Measurements from ENCODE around the gene NUP188. TPM values are rescaled to one million over a fixed set of nuclear protein-coding genes. Genes with fewer than 3 reads are reported as not detected.
"Not testable (repeated sequence)": the region's sequence is repeated elsewhere in the genome, so short reads cannot be mapped to it uniquely, and the experiment has no call there.

NUP188 gene
- polyA plus RNA-seq, 1 donor (not counting 4 experiments of a cell fraction or from before 2014, with no cell fraction given): 31.1 TPM

GRCh38 chr9:128940946-128941755 lies 6.3 kb upstream of the NUP188 start:
- FAIRE-seq: no peak
- TF ChIP-seq, protein P1, sequence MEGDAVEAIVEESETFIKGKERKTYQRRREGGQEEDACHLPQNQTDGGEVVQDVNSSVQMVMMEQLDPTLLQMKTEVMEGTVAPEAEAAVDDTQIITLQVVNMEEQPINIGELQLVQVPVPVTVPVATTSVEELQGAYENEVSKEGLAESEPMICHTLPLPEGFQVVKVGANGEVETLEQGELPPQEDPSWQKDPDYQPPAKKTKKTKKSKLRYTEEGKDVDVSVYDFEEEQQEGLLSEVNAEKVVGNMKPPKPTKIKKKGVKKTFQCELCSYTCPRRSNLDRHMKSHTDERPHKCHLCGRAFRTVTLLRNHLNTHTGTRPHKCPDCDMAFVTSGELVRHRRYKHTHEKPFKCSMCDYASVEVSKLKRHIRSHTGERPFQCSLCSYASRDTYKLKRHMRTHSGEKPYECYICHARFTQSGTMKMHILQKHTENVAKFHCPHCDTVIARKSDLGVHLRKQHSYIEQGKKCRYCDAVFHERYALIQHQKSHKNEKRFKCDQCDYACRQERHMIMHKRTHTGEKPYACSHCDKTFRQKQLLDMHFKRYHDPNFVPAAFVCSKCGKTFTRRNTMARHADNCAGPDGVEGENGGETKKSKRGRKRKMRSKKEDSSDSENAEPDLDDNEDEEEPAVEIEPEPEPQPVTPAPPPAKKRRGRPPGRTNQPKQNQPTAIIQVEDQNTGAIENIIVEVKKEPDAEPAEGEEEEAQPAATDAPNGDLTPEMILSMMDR (optimal IDR thresholded peaks at IDR 0.05 in 1 of 3, IDR thresholded peaks at IDR 0.05 in 1 of 3, conservative IDR thresholded peaks at IDR 0.05 in 1 of 3; ENCODE audit: extremely low read depth in 1 of 3, insufficient read depth in 2 of 3, low read length in 3 of 3): no peak
- no peak for TF ChIP-seq EZH2 (IDR thresholded peaks at IDR 0.05; ENCODE audit: low read length)
- no peaks in the 10 kb centered on the region for H3K9me1 ChIP-seq (ENCODE audit: control insufficient read depth, extremely low read depth, insufficient read depth, low read length)
- dilution Hi-C loops (cut with MboI; ENCODE audit: extremely low pct_ligation_motif_present, low sequenced_read_pairs): no loop called here
- H3K27me3 ChIP-seq (ENCODE audit: control insufficient read depth, extremely low read depth, insufficient read depth, low read length): no peaks in the 10 kb centered on the region
- H3K4me1 ChIP-seq (ENCODE audit: control insufficient read depth, extremely low read depth, insufficient read depth, low read length): peaks cover 8% of the 10 kb centered on the region
- H4K20me1 ChIP-seq (ENCODE audit: control insufficient read depth, extremely low read depth, insufficient read depth, low read length): no peaks in the 10 kb centered on the region
- peaks cover 2 to 4% of the 10 kb centered on the region in 2 experiments for H3K36me3 ChIP-seq (ENCODE audit: control insufficient read depth in 2 of 2, extremely low read depth in 1 of 2, insufficient read depth in 2 of 2, low read length in 2 of 2)
- H3K9ac ChIP-seq (ENCODE audit: control insufficient read depth, extremely low read depth, insufficient read depth, low read length): no peak overlapping the region
- H3K79me2 ChIP-seq (ENCODE audit: control insufficient read depth, insufficient read depth, low read length): peaks cover 8% of the 10 kb centered on the region
- H3K9me3 ChIP-seq (ENCODE audit: control insufficient read depth, low read depth, low read length): no peaks in the 10 kb centered on the region
- no peak overlapping the region for H2AFZ ChIP-seq (ENCODE audit: control insufficient read depth, low read length)
- H3K27ac ChIP-seq (ENCODE audit: control insufficient read depth, insufficient read depth, low read length): no peak overlapping the region
- H3K4me3 ChIP-seq (ENCODE audit: control insufficient read depth in 2 of 3, extremely low read depth in 1 of 3, insufficient read depth in 2 of 3, low read depth in 1 of 3, low read length in 3 of 3): no peak overlapping the region
- DNase-seq (ENCODE audit: low read depth, low spot score): no peak
- H3K4me2 ChIP-seq (ENCODE audit: control insufficient read depth, extremely low read depth, insufficient read depth, low read depth, low read length): no peak overlapping the region

- TF ChIP-seq EZH2 (IDR thresholded peaks at IDR 0.05; ENCODE audit: low read length): no peak
- TF ChIP-seq, protein P1 (optimal IDR thresholded peaks at IDR 0.05 in 1 of 3, IDR thresholded peaks at IDR 0.05 in 1 of 3, conservative IDR thresholded peaks at IDR 0.05 in 1 of 3; ENCODE audit: extremely low read depth in 1 of 3, insufficient read depth in 2 of 3, low read length in 3 of 3): no peak
- H3K4me1 ChIP-seq (ENCODE audit: control insufficient read depth, extremely low read depth, insufficient read depth, low read length): peaks cover 9% of the 10 kb centered on the region
- no peak overlapping the region for H3K27ac ChIP-seq (ENCODE audit: control insufficient read depth, insufficient read depth, low read length)
- H3K9ac ChIP-seq (ENCODE audit: control insufficient read depth, extremely low read depth, insufficient read depth, low read length): no peak overlapping the region
- no peaks in the 10 kb centered on the region for H4K20me1 ChIP-seq (ENCODE audit: control insufficient read depth, extremely low read depth, insufficient read depth, low read length)
- peaks cover 2 to 5% of the 10 kb centered on the region in 2 experiments for H3K36me3 ChIP-seq (ENCODE audit: control insufficient read depth in 2 of 2, extremely low read depth in 1 of 2, insufficient read depth in 2 of 2, low read length in 2 of 2)
- no peak overlapping the region for H2AFZ ChIP-seq (ENCODE audit: control insufficient read depth, low read length)
- H3K4me3 ChIP-seq (ENCODE audit: control insufficient read depth in 2 of 3, extremely low read depth in 1 of 3, insufficient read depth in 2 of 3, low read depth in 1 of 3, low read length in 3 of 3): no peak overlapping the region
- no peaks in the 10 kb centered on the region for H3K9me1 ChIP-seq (ENCODE audit: control insufficient read depth, extremely low read depth, insufficient read depth, low read length)
- dilution Hi-C loops (cut with MboI; ENCODE audit: extremely low pct_ligation_motif_present, low sequenced_read_pairs): no loop called here
- no peaks in the 10 kb centered on the region for H3K27me3 ChIP-seq (ENCODE audit: control insufficient read depth, extremely low read depth, insufficient read depth, low read length)
- no peaks in the 10 kb centered on the region for H3K9me3 ChIP-seq (ENCODE audit: control insufficient read depth, low read depth, low read length)
- peaks cover 25% of the 10 kb centered on the region for H3K79me2 ChIP-seq (ENCODE audit: control insufficient read depth, insufficient read depth, low read length)
- no peak for FAIRE-seq
- no peak for DNase-seq (ENCODE audit: low read depth, low spot score)
- H3K4me2 ChIP-seq (ENCODE audit: control insufficient read depth, extremely low read depth, insufficient read depth, low read depth, low read length): no peak overlapping the region
Measured at GRCh38 chr9:128943832-128944620, 3.5 kb upstream of the NUP188 start.

DNA sequence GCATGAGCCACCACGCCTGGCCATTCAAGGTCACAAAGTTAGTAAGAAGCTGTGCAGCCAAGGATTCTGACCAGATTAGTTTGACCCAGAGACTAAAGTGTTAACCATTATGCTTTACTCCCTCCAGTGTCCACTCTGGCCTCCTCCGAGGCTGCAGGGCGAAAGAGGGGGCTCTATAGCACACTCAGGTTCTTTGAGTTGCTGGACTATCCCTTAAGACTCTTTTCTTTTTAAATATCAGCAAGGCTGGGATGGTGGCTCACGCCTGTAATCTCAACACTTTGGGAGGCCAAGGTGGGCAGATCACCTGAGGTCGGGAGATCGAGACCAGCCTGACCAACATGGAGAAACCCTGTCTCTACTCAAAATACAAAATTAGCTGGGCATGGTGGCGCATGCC lies 2.5 kb upstream of the NUP188 start:
- H3K9ac ChIP-seq (ENCODE audit: control insufficient read depth, extremely low read depth, insufficient read depth, low read length); H3K4me2 ChIP-seq (ENCODE audit: control insufficient read depth, extremely low read depth, insufficient read depth, low read depth, low read length); H3K4me3 ChIP-seq (ENCODE audit: control insufficient read depth in 2 of 3, extremely low read depth in 1 of 3, insufficient read depth in 2 of 3, low read depth in 1 of 3, low read length in 3 of 3); H3K9me3 ChIP-seq (ENCODE audit: control insufficient read depth, low read depth, low read length); H2AFZ ChIP-seq (ENCODE audit: control insufficient read depth, low read length); H3K36me3 ChIP-seq (ENCODE audit: control insufficient read depth in 2 of 2, extremely low read depth in 1 of 2, insufficient read depth in 2 of 2, low read length in 2 of 2); H3K27me3 ChIP-seq (ENCODE audit: control insufficient read depth, extremely low read depth, insufficient read depth, low read length); H3K9me1 ChIP-seq (ENCODE audit: control insufficient read depth, extremely low read depth, insufficient read depth, low read length); FAIRE-seq; H3K27ac ChIP-seq (ENCODE audit: control insufficient read depth, insufficient read depth, low read length); DNase-seq (ENCODE audit: low read depth, low spot score); H4K20me1 ChIP-seq (ENCODE audit: control insufficient read depth, extremely low read depth, insufficient read depth, low read length); dilution Hi-C loops (cut with MboI; ENCODE audit: extremely low pct_ligation_motif_present, low sequenced_read_pairs); H3K4me1 ChIP-seq (ENCODE audit: control insufficient read depth, extremely low read depth, insufficient read depth, low read length): not testable (repeated sequence)
- peaks cover 28% of the 10 kb centered on the region for H3K79me2 ChIP-seq (ENCODE audit: control insufficient read depth, insufficient read depth, low read length)
